CMK (cell line): ENCODE measurements around the gene ANO4.

Experiments
- DNase-seq: peaks from one replicate; pipeline ENCODE4 v3.0.0-alpha.2; 2010; ENCODE audit warnings: low read depth

Gene ANO4

GRCh38 chr12:100794441-100795173, at the start of gene ANO4:
Gene ANO4, plus strand, starts transcription at chr12:100794776. Its CDS starts 107,010 bp downstream, at chr12:100901786.
- DNase-seq, result no peak

DNA sequence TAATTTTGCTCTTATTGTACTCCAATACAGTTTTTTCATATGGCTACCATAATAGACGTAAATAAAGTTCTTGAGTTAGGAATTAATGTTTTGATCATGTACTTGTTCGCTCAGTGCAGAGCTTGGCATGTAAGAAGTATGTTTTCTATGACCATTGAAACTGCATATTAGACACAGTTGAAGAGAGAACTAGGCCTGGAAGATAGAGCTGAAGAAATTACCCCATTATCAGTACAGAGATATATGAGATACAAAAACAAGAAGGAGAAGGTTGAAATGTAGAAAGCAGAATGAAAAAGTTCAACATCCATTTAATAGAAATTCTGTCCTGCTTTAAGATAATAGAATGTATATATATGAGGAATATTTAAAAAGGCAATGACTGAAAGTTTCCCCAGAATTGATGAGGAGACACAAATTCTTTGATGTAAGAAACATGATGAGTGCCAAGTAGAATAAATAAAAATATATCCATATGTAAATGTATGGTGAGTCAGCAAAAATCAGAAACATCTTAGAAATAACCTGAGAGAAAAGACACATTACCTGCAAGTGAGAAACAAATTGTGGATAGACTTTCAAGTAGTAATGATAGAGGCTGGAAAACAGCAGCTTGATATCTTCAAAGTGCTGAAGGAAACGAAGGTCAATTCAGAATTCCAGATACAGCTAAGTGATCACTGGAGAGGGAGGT, 49.1 kb upstream of the ANO4 start:
- DNase-seq, result no peak

GRCh38 chr12:100752841-100753240, 41.7 kb upstream of the ANO4 start:
- no peak for DNase-seq

DNA sequence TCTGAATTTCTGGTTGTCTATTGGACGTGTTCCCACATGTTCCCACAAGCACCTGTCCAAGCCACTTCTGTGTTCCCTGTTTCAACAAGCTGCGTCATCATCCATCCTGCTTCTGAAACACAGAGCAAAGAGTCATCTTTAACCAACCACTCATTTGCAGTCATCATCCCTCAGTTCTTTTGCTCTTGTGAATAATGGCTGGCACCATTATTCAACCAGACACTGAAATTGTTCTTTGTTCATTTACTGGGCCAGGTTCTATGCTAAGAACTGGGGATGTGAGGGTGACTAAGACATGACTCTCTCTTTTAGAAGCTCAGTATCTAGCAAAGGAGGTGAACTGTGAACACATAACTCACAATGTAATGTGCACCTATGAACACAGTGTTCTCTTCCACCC, 40.7 kb upstream of the ANO4 start:
- no peak for DNase-seq

DNA sequence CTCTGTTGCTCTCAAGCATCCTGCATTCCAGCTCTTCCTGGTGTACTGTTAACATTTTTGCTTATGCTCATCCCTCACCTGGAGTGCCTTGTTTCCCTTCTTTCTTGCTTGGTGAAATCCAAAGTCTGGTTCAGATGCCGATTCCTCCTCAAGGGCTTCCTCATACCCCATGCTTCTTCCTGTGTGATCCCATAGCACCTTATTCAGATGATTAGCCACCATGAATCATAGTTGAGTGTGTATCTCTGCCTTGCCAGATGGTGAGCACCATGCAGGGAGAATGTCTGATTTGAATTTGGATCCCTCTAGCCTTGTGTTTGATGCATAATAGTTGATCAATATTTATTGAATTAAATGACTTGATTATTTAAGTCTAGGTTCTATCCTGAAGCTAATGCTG, 39.4 kb upstream of the ANO4 start:
- DNase-seq, result no peak

- DNase-seq, result no peak
These were observed 36.5 kb upstream of the ANO4 start for GRCh38 chr12:100758083-100758482.

- no peak for DNase-seq
These were observed 27.2 kb upstream of the ANO4 start for GRCh38 chr12:100767371-100767770.

DNA sequence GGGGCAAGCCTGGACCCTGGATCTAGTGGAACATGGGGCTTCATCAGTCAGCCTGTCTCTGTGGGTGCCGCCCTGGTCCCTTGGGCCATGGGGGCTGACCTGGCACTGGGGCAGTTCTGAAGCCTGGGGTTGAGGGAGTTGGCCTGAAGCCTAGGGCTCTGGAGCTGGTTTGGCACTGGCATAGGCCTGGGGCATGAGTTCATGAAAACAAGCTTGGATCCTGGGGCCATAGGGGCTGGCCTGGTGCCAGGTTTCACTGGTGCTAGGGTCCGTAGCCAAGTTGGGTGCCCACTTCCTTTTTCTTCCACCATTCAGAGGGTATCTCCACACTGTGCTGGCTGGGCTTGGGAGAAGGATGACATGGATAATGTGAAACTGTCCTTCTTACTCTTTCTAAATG, 26.6 kb upstream of the ANO4 start:
- no peak for DNase-seq

DNA sequence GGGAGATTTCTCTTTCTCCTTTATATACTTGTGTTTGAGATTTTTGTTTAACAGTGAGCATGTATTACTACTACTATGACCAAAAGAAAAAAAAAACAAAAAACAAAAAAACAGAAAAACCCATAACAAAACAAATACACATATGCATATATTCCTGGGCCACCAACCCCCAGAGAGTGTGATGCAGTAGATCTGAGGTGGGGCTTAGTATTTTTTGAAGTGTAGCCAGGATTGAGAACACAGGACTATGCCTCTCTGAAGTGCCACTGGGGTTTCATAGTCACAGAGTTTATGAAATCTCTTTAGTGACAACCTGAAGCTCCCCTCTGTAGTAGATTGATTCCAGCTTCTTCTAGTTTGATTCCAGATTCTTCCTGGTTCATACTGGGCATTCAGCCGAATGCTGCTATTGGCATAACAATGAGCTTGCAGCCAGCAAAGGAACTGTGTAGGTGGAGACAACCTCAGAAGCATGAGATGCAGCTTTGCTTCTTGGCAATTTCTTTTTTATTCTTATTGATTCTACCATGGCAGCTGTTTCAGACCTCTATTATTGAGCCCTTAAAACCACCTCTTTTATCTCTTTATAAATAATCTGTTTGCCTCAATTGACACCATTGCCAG, 15.5 kb upstream of the ANO4 start:
- DNase-seq, result no peak

DNA sequence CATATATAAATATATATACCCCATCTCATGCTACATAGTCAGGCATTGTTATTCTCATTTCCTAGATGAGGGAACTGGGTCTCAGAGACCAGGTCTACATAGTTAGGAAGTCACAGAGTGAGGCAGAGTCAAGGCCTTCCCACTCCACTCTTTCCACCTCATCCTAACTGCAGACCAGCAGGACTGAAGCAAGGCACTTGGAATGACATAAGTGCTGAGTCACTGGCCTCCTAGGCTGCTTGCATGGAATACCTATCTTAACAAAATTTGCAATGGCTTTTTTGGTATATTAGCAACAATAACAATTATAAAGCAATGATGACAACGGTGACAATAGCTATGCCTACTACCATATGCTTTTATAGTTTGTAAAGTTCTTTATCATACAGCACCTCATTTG, 5.4 kb upstream of the ANO4 start:
- DNase-seq, result no peak

DNA sequence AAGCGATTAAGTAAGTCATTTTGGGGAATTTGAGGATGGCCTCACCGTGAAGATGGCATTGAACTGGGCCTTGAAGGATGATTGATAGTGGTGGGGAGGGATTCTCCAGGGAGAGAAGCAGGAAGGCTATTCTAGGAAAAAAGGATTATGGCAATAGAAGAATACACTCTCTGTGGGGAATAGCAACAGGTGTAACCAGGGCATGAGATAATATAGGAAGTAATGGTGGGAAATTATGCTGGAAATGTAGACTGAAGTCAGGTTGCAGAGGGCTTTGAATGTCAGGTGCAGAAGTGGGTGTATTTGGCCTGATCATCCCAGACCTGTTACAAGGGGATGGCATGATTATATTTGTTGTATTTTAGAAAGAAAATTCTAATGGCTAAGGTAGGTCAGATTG, 4.6 kb upstream of the ANO4 start:
- no peak for DNase-seq

DNA sequence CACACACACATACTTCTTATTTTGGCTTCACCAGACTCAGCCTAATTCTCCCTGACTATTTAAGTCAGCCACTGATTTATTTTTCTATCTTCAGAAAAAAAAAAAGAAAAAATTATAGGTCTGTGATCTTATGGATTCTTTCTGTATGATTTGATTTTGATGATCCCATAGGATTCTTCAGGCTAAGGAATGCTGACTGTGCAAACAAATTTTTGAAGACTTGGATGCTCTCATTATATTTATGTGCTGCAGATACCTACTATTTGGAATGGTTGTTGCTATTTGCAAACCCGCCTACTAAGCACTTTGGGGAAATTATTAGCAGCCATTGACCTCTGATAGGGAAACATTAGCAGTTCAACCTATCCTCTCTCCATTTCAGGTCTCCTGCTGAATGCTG, 4.0 kb upstream of the ANO4 start:
- DNase-seq, result no peak

GRCh38 chr12:100793182-100793581, 1.4 kb upstream of the ANO4 start:
- DNase-seq, result no peak

GRCh38 chr12:100795174-100795799, 711 bp downstream of the ANO4 start:
- no peak for DNase-seq

DNA sequence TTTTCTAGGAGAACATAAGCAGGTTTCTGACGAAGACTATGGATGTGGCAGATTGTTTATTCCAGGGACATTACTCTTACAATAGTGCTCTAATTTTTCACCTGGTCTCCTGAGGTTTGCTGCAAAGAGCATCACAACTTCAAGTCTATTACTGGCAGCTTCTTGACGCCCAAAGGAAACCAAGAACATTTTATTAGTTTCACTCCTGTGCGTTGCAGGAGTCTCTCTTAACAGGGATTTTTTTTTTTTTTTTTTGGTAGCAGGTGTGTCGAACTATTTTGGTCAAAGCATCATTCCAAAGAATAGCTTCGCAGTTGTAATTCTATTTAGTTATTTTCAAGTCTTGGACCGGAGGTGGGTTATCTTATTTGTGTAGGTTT, 1.2 kb downstream of the ANO4 start:
- no peak for DNase-seq

- DNase-seq, result no peak
These were observed 2.0 kb downstream of the ANO4 start for GRCh38 chr12:100796621-100797020.

DNA sequence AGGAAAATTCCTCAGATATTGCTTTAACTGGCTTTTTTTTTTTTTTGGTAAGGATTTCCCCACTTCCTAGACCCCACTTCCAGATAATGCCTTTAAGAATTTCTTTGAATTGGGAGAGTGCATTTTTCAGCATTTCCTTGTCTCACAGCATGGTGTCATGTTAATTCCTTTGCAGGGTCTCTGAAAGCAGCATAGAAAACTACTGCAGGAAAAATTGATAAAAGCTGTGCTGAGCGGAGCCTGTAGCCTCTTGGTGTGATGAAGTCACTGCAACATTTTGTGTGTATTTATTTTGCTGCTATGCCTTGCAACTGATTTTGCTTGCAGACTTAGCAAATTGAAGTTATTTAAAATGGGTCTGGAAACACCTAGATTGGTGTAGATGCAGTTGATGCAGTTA, 2.7 kb downstream of the ANO4 start:
- no peak for DNase-seq

DNA sequence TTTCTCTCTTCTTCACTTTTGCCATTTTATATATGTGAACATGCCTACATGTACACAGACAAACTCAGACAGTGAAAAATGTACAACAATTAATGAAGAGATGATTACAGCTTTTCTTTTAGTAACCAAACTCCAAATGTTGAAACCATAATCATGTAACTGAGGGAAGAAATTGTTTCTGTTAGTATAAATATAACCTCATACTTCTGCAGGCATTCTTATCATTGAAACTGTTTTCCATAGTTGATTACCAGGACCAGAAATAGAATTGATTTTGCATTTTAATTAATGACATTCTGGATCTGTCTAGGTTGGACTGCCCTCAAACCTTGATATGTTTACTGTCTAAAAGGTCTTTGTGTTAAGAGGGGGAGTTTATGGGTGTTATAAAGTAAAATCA, 3.2 kb downstream of the ANO4 start:
- DNase-seq, result no peak

- DNase-seq, result no peak
These were observed 3.9 kb downstream of the ANO4 start for GRCh38 chr12:100798286-100799160.

GRCh38 chr12:100799770-100800169, 5.2 kb downstream of the ANO4 start:
- no peak for DNase-seq

DNA sequence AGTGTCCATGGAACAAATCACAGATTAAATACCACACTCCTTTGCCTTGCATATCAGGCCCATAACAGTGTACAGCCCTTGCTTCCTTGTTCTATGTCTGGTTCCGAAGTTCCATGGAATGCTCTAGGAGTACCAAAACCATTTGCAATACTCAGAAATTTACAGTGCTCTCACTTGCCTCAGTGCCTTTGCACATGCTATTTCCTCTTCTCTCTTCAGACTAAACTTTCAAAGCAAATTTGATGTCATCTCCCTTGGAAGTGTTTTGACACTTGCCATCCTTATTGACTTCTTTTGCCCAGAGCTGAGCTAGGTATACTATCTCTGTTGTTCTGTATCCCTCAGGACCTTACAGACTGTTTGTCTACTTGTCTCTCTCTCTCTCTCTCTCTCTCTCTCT, 6.1 kb downstream of the ANO4 start:
- DNase-seq, result no peak

DNA sequence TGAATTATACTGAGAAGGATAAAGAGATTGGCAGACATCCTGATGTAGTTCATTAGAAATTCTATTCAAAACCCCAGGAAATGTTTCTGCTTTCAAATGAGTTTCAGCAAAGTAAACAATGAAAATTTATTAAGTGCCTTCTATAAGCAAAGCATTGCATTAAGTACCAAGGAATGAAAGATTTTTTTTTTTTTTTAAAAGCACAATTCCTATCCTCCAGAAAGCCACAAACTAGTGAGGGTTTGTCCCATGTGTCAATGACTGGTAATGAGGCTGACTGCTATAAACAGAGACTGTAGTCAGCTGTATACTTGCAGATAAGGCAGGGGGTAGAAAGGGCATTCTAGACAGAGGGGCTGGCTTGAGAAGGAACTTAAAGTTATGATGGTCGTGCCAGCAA, 6.7 kb downstream of the ANO4 start:
- DNase-seq, result no peak
